GM12878 (cell line): ENCODE data around the gene MDC1. TPM values are rescaled to one million over a fixed set of nuclear protein-coding genes. Genes with fewer than 3 reads are reported as not detected.
A peak's percentile ranks its signal among the peaks of the same experiment; 100 is the strongest.

ENCODE experiments used
- ASH2L ChIP-seq: fragments of 300-600, 200-600 bp; sonication (generic); IDR thresholded peaks from 2 replicates; pipeline ENCODE4 v1.6.1; 2017; ENCODE audit warnings: low read depth, mild to moderate bottlenecking, borderline replicate concordance
- CBX3 ChIP-seq: fragments of 200-600 bp; sonication (generic); IDR thresholded peaks from 2 replicates; pipeline ENCODE4 v1.6.1; 2016; ENCODE audit warnings: low read depth, borderline replicate concordance
- EZH2 ChIP-seq: IDR thresholded peaks from 2 replicates; pipeline ENCODE4 v1.6.1; 2012; ENCODE audit warnings: low read depth, mild to moderate bottlenecking, control low read depth, inconsistent platforms, low read length, borderline replicate concordance; ENCODE audit not compliant: control insufficient read depth
- GABPA ChIP-seq: IDR thresholded peaks from 2 replicates; pipeline ENCODE4 v1.6.1; 2014; ENCODE audit warnings: antibody characterized with exemption, low read depth, mild to moderate bottlenecking, inconsistent platforms
- HDAC2 ChIP-seq: fragments of 200-600 bp; sonication (generic); IDR thresholded peaks from 2 replicates; pipeline ENCODE4 v1.6.1; 2017
- IRF4 ChIP-seq: IDR thresholded peaks from 2 replicates; pipeline ENCODE4 v1.6.1; 2011; ENCODE audit warnings: low read depth, low read length
- MEF2A ChIP-seq: IDR thresholded peaks from 2 replicates; pipeline ENCODE4 v1.6.1; 2011; ENCODE audit warnings: low read depth, mild to moderate bottlenecking, low read length, moderate library complexity; ENCODE audit not compliant: insufficient read depth
- RAD21 ChIP-seq: IDR thresholded peaks from 2 replicates; pipeline ENCODE4 v1.6.1; 2011; ENCODE audit warnings: mild to moderate bottlenecking, low read depth, low read length, moderate library complexity; ENCODE audit not compliant: insufficient read depth
- SIN3A ChIP-seq: IDR thresholded peaks from 2 replicates; pipeline ENCODE4 v1.6.1; 2012; ENCODE audit warnings: low read depth, low read length, improper control_type of control experiment
- ZNF274 ChIP-seq: IDR thresholded peaks from one replicate; pipeline ENCODE4 v1.8.0; 2011; ENCODE audit not compliant: insufficient read length, insufficient read depth
- polyA plus RNA-seq, 11 experiments: library from polyadenylated mRNA; depleted of rRNA in 4 of 11; unstranded in 6 of 11; stranded (reverse) in 5 of 11; fragments of >200 nt; fragmentation: Nextera tagmentation in 4 of 11; fragmentation: Illumina TruSeq in 1 of 11; extraction: Ambion mirVana in 4 of 11; extraction: Trizol in 1 of 11; gene quantifications; 1 replicate in 1 of 11; 2 replicates in 10 of 11; pipeline versions ENCODE4 v1.2.1 to v1.2.3, GENCODE V29; 2011 to 2016; ENCODE audit warnings: inconsistent platforms in 2 of 11, missing spikeins in 2 of 11, low read depth in 1 of 11
- total RNA-seq, 4 experiments: library from RNA; depleted of rRNA in 3 of 4; stranded (reverse); fragments of >200 nt in 3 of 4; fragmentation: Illumina TruSeq in 1 of 4; extraction: Trizol in 1 of 4; gene quantifications; 2 replicates each; pipeline versions ENCODE4 v1.2.1 to v1.2.3, GENCODE V29; 2013 to 2021
- TF ChIP-seq, protein P1 (sequence below): IDR thresholded peaks from 2 replicates; pipeline ENCODE4 v1.6.1; 2012; ENCODE audit warnings: improper control_type of control experiment, low read depth, low read length; ENCODE audit not compliant: insufficient replicate concordance
- TF ChIP-seq, protein P2 (sequence below): IDR thresholded peaks from 2 replicates; pipeline ENCODE4 v1.6.1; 2011; ENCODE audit warnings: borderline replicate concordance, low read depth, mild to moderate bottlenecking, moderate library complexity, mixed read lengths, low read length; ENCODE audit not compliant: insufficient read depth; ENCODE audit errors: extremely low read length
- TF ChIP-seq, protein P3 (sequence below): IDR thresholded peaks from 2 replicates; pipeline ENCODE4 v1.6.1; 2012; ENCODE audit warnings: mild to moderate bottlenecking, low read depth, low read length
- TF ChIP-seq, protein P4 (sequence below): IDR thresholded peaks from 2 replicates; pipeline ENCODE4 v1.6.1; 2012; ENCODE audit warnings: low read depth, low read length, improper control_type of control experiment
- TF ChIP-seq, protein P5 (sequence below): fragments of 150-350 bp; IDR thresholded peaks from 2 replicates; pipeline ENCODE4 v1.6.1; 2014; ENCODE audit warnings: mild to moderate bottlenecking, low read depth, low read length

The MDC1 gene
- total and polyA plus RNA-seq, 10 of the 15 experiments (the other 5 are each of a cell fraction or from before 2014, with no cell fraction given), result 5.1 to 62.5 (median 22.4) TPM

DNA sequence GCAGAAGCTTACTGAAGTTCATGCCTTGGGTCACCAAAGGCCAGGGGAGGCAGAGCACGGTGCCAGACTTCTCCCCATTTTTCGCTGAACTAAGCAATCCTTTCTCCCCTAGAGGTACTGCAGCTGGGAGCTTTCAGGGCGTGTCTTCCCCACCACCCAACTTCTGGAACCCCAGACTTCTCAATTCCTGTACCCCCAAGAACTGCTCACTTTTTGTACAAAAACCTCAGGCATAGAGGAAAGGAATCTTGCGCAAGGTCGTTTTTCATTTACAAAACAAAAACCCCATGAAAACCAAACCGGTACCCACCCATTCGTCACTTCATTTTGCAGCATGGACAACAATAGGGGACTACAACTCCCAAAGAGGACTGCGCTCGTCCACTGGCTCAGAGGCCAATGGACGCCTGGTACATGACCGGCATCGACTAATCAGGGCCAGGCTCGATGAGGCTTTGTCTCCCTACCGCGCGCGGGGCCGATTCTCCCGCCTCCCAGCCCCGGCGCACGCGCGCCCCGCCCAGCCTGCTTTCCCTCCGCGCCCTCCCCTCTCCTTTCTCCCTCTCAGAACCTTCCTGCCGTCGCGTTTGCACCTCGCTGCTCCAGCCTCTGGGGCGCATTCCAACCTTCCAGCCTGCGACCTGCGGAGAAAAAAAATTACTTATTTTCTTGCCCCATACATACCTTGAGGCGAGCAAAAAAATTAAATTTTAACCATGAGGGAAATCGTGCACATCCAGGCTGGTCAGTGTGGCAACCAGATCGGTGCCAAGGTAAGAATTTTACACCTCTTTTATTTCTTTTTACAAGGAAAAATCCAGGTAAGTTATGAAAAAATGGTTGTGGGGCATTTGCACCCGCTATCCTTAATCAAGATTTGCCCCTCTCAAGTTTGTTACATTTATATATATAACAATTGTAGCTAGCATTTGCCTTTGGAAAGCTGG lies 3.0 kb upstream of the MDC1 start, which contains the start of gene TUBB (continued):
- TF ChIP-seq, protein P1, sequence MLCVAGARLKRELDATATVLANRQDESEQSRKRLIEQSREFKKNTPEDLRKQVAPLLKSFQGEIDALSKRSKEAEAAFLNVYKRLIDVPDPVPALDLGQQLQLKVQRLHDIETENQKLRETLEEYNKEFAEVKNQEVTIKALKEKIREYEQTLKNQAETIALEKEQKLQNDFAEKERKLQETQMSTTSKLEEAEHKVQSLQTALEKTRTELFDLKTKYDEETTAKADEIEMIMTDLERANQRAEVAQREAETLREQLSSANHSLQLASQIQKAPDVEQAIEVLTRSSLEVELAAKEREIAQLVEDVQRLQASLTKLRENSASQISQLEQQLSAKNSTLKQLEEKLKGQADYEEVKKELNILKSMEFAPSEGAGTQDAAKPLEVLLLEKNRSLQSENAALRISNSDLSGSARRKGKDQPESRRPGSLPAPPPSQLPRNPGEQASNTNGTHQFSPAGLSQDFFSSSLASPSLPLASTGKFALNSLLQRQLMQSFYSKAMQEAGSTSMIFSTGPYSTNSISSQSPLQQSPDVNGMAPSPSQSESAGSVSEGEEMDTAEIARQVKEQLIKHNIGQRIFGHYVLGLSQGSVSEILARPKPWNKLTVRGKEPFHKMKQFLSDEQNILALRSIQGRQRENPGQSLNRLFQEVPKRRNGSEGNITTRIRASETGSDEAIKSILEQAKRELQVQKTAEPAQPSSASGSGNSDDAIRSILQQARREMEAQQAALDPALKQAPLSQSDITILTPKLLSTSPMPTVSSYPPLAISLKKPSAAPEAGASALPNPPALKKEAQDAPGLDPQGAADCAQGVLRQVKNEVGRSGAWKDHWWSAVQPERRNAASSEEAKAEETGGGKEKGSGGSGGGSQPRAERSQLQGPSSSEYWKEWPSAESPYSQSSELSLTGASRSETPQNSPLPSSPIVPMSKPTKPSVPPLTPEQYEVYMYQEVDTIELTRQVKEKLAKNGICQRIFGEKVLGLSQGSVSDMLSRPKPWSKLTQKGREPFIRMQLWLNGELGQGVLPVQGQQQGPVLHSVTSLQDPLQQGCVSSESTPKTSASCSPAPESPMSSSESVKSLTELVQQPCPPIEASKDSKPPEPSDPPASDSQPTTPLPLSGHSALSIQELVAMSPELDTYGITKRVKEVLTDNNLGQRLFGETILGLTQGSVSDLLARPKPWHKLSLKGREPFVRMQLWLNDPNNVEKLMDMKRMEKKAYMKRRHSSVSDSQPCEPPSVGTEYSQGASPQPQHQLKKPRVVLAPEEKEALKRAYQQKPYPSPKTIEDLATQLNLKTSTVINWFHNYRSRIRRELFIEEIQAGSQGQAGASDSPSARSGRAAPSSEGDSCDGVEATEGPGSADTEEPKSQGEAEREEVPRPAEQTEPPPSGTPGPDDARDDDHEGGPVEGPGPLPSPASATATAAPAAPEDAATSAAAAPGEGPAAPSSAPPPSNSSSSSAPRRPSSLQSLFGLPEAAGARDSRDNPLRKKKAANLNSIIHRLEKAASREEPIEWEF, result no peak
- TF ChIP-seq EZH2 (no peak), ZNF274 (no peak), RAD21 (no peak), ASH2L (no peak), MEF2A (no peak), CBX3 (no peak), GABPA (no peak), HDAC2 (no peak), SIN3A (peak; percentile 72; the same call in 1 of the 2 replicates), IRF4 (no peak)
- TF ChIP-seq, protein P2, sequence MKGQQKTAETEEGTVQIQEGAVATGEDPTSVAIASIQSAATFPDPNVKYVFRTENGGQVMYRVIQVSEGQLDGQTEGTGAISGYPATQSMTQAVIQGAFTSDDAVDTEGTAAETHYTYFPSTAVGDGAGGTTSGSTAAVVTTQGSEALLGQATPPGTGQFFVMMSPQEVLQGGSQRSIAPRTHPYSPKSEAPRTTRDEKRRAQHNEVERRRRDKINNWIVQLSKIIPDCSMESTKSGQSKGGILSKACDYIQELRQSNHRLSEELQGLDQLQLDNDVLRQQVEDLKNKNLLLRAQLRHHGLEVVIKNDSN, result peak; percentile 65
- TF ChIP-seq, protein P3, sequence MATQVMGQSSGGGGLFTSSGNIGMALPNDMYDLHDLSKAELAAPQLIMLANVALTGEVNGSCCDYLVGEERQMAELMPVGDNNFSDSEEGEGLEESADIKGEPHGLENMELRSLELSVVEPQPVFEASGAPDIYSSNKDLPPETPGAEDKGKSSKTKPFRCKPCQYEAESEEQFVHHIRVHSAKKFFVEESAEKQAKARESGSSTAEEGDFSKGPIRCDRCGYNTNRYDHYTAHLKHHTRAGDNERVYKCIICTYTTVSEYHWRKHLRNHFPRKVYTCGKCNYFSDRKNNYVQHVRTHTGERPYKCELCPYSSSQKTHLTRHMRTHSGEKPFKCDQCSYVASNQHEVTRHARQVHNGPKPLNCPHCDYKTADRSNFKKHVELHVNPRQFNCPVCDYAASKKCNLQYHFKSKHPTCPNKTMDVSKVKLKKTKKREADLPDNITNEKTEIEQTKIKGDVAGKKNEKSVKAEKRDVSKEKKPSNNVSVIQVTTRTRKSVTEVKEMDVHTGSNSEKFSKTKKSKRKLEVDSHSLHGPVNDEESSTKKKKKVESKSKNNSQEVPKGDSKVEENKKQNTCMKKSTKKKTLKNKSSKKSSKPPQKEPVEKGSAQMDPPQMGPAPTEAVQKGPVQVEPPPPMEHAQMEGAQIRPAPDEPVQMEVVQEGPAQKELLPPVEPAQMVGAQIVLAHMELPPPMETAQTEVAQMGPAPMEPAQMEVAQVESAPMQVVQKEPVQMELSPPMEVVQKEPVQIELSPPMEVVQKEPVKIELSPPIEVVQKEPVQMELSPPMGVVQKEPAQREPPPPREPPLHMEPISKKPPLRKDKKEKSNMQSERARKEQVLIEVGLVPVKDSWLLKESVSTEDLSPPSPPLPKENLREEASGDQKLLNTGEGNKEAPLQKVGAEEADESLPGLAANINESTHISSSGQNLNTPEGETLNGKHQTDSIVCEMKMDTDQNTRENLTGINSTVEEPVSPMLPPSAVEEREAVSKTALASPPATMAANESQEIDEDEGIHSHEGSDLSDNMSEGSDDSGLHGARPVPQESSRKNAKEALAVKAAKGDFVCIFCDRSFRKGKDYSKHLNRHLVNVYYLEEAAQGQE, result peak; percentile 40; the same call in 1 of the 2 replicates
- TF ChIP-seq, protein P4, sequence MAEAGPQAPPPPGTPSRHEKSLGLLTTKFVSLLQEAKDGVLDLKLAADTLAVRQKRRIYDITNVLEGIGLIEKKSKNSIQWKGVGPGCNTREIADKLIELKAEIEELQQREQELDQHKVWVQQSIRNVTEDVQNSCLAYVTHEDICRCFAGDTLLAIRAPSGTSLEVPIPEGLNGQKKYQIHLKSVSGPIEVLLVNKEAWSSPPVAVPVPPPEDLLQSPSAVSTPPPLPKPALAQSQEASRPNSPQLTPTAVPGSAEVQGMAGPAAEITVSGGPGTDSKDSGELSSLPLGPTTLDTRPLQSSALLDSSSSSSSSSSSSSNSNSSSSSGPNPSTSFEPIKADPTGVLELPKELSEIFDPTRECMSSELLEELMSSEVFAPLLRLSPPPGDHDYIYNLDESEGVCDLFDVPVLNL, result peak; percentile 79; the same call in 1 of the 2 replicates
- TF ChIP-seq, protein P5, sequence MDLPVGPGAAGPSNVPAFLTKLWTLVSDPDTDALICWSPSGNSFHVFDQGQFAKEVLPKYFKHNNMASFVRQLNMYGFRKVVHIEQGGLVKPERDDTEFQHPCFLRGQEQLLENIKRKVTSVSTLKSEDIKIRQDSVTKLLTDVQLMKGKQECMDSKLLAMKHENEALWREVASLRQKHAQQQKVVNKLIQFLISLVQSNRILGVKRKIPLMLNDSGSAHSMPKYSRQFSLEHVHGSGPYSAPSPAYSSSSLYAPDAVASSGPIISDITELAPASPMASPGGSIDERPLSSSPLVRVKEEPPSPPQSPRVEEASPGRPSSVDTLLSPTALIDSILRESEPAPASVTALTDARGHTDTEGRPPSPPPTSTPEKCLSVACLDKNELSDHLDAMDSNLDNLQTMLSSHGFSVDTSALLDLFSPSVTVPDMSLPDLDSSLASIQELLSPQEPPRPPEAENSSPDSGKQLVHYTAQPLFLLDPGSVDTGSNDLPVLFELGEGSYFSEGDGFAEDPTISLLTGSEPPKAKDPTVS, result no peak
